SKM-1 treated with dmso at 0.1 percent for 144 hours (cell line): ENCODE data around the gene MAP3K5.
"Not testable (repeated sequence)": the region's sequence is repeated elsewhere in the genome, so short reads cannot be mapped to it uniquely, and the experiment has no call there.

Source experiments
- DNase-seq: peaks from one replicate; lab custom pipeline; 2025; ENCODE audit not compliant: unreplicated experiment; lab: John Stamatoyannopoulos, UW

Gene MAP3K5

GRCh38 chr6:136693090-136693489, 99.2 kb downstream of the MAP3K5 start:
- no peak for DNase-seq

GRCh38 chr6:136687894-136688293, 104.4 kb downstream of the MAP3K5 start:
- not testable (repeated sequence) for DNase-seq

GRCh38 chr6:136685540-136686108, 106.7 kb downstream of the MAP3K5 start:
- DNase-seq, result no peak

GRCh38 chr6:136684466-136684865, 107.8 kb downstream of the MAP3K5 start:
- no peak for DNase-seq

- DNase-seq, result no peak
These were observed 108.9 kb downstream of the MAP3K5 start for GRCh38 chr6:136683209-136683941.

- no peak for DNase-seq
These were observed 110.0 kb downstream of the MAP3K5 start for GRCh38 chr6:136682292-136682691.

GRCh38 chr6:136677822-136678221, 114.5 kb downstream of the MAP3K5 start:
- DNase-seq, result no peak

- DNase-seq, result no peak
These were observed 114.9 kb downstream of the MAP3K5 start for GRCh38 chr6:136677344-136677743.

GRCh38 chr6:136676075-136676474, 116.2 kb downstream of the MAP3K5 start:
- DNase-seq, result no peak

- no peak for DNase-seq
These were observed 118.7 kb downstream of the MAP3K5 start for GRCh38 chr6:136673571-136673970.

GRCh38 chr6:136672144-136672543, 120.1 kb downstream of the MAP3K5 start:
- DNase-seq, result no peak

GRCh38 chr6:136669299-136669699, 123.0 kb downstream of the MAP3K5 start:
- DNase-seq, result no peak

GRCh38 chr6:136668571-136668970, 123.7 kb downstream of the MAP3K5 start:
- DNase-seq, result no peak

GRCh38 chr6:136666041-136666440, 126.2 kb downstream of the MAP3K5 start:
- no peak for DNase-seq

GRCh38 chr6:136662347-136663237, 129.7 kb downstream of the MAP3K5 start:
- DNase-seq, result no peak

GRCh38 chr6:136660727-136661126, 131.6 kb downstream of the MAP3K5 start:
- no peak for DNase-seq

- no peak for DNase-seq
These were observed 132.2 kb downstream of the MAP3K5 start for GRCh38 chr6:136659991-136660499.

- no peak for DNase-seq
These were observed 133.6 kb downstream of the MAP3K5 start for GRCh38 chr6:136658711-136659110.

- no peak for DNase-seq
These were observed 134.6 kb downstream of the MAP3K5 start for GRCh38 chr6:136657666-136658065.

- DNase-seq, result no peak
These were observed 136.2 kb downstream of the MAP3K5 start for GRCh38 chr6:136656121-136656520.

- DNase-seq, result no peak
These were observed 136.8 kb downstream of the MAP3K5 start for GRCh38 chr6:136655239-136656014.
